CD4-positive, alpha-beta T cell treated with Interleukin-15 for 4 hours (primary cell): ENCODE data around the gene OAS2.

Experiments used
- DNase-seq: peaks from one replicate; pipeline ENCODE4 v3.0.0-alpha.2; 2020; ENCODE audit warnings: low spot score

Gene OAS2

DNA sequence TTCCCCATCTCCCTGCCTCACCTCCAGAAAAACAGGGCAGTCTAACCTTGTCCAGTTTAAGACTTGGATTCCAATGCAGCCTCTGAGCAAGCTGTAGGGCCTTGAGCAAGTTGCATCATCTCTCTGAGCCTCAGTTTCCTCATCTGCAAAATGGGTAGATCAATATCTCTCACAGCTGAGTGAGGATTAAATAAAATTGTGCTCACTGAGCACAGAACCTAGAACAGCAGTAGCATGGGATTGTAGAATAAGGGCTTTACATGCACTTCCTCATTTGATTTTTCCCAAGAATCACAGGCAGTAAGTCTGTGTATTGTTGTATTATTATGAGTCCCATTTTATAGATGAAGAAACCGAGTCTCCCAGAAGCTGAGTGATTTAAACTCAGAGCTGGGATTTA, 80.2 kb downstream of the OAS2 start:
- DNase-seq: no peak

DNA sequence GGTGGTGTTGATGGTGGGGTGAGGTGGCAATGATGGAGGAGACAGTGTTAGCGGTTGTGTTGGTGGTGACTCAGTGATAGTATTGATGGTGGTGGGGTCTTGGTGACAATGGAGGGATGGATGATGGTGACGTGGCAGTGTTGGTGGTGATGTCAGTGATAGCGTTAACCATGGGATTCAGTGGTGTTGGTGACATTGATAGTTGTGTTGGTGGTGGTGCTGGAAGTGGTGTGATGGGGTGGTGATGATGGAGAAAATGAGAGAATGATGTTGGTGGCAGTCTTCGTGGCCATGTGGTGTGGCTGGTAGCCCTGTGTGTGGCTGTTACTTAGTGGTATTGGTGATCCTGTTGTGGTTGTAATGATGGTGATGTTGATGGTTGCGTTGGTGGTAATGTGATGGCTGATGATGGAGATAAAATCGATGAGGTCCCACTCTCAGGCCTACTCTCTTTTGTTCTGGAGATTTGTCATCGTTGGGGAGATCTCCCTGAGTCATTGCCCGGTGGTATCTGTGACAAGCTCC, 80.8 kb downstream of the OAS2 start:
- DNase-seq: no peak

DNA sequence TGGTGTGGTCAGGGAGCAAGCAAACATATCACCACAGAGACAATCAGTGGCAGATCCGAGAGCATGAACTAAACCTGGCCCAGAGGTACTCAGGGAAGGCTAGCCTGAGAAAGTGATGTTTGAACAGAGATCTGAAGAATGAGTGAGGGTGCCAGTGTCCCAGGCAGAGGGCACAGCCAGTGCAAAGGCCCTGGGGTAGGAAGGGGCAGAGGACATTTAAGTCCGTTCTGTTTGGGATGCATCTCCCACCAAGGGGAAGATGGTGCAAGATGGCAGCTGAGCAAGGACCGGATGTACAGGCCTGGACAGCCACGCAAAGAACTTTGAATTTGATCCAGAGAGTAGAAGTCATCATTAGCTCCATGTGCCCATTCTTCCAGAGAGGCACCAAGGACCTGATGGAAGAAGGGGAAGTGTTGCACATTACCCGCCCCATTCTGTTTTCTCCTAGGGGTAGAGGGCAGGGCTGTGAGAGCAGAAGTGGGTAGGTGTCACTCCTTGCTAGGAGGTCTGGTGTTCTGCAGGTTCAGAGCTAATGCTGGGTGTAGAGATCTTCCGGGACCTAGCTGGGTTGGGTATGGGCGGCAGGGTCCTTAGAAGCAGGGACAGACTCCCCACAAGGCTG, 82.1 kb downstream of the OAS2 start:
- DNase-seq: no peak

DNA sequence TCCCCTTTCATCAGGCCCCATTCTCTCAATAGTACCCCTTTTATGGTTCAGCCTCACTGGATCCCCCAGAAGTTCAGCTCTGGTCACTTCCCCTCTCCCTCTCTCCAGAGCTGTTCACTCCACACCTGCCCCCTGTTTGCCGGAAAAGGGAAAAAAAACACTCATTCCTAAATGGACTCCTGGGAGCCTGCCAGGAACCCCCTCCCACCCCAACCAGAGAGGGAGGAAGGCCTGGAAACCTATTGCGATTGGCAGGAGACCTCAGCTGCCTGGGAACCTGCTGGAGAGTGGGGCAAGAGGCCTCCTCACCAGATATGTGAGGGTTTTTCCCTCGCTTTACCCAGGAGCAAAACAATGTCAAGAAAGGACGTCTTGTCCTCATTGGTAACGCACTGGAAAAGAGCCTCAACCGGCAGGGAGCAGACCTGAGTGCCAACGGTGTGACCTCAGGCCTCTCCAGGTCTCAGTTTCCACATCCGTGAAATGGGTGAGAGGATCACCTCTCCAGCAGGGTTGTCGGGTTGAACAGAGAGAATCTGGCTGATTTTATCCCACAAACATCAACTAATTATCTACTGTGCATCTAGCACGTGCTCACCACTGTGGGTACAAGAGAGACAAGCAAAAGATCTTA, 82.9 kb downstream of the OAS2 start:
- DNase-seq: no peak
